Endothelial cell of umbilical vein (primary cell): Measurements from ENCODE around the gene GARIN5A. TPM values are rescaled to one million over a fixed set of nuclear protein-coding genes. Genes with fewer than 3 reads are reported as not detected.

Experiments used
- BruUV-seq: library from RNA; stranded (reverse); fragments of 400-500 nt; replicated peaks from 2 replicates; lab custom pipeline; 2021; lab: Mats Ljungman, UMichigan
- CTCF ChIA-PET: fragments of 300-600, 350-600 bp; sonication (Branson Sonifier 250); formaldehyde crosslinking; loops from one replicate; lab custom pipeline; 2021; ENCODE audit warnings: antibody characterized with exemption, inconsistent platforms; lab: Charles Lee
- POLR2A ChIA-PET: fragments of 300-600, 350-600 bp; sonication (Branson Sonifier 250); formaldehyde crosslinking; loops from one replicate; lab custom pipeline; 2021; ENCODE audit warnings: antibody characterized with exemption, inconsistent platforms; lab: Charles Lee
- DNase-seq: peaks from one replicate; pipeline ENCODE4 v3.0.0-alpha.2; 2011; ENCODE audit warnings: low read depth, low spot score
- FAIRE-seq: peaks from 2 replicates; lab custom pipeline; 2011; peaks lifted over from hg19 to GRCh38; lab: Jason Lieb, UNC
- H2AFZ ChIP-seq: 2 replicates; pipeline ENCODE4 v1.6.0; 2012; ENCODE audit warnings: low read depth, low read length, control low read depth, inconsistent platforms
- H3K27ac ChIP-seq: 2 replicates; pipeline ENCODE4 v1.5.1; 2011; ENCODE audit warnings: low read depth, mild to moderate bottlenecking, control low read depth, low read length, moderate library complexity; ENCODE audit not compliant: insufficient read depth
- H3K27me3 ChIP-seq, 2 experiments: 2 replicates each; pipeline versions ENCODE4 v1.6.0 to v1.6.1; 2011; ENCODE audit warnings: low read length in 2 of 2, mixed read lengths in 1 of 2; ENCODE audit not compliant: control insufficient read depth in 2 of 2, insufficient read depth in 2 of 2
- H3K36me3 ChIP-seq, 2 experiments: 2 replicates in 1 of 2; 3 replicates in 1 of 2; pipeline ENCODE4 v1.5.1; 2011; ENCODE audit warnings: low read length in 2 of 2, mild to moderate bottlenecking in 1 of 2, moderate library complexity in 1 of 2; ENCODE audit not compliant: control insufficient read depth in 2 of 2, insufficient read depth in 2 of 2; ENCODE audit errors: extremely low read depth in 1 of 2
- H3K4me1 ChIP-seq: 3 replicates; pipeline ENCODE4 v1.5.1; 2011; ENCODE audit warnings: mild to moderate bottlenecking, low read length; ENCODE audit not compliant: control insufficient read depth, insufficient read depth; ENCODE audit errors: extremely low read depth
- H3K4me2 ChIP-seq: 2 replicates; pipeline ENCODE4 v1.6.1; 2011; ENCODE audit warnings: low read length, control low read depth, mixed read lengths; ENCODE audit not compliant: insufficient read depth
- H3K4me3 ChIP-seq, 3 experiments: fragments of 200-600 bp in 1 of 3; sonication (generic), shearing (Covaris generic) in 1 of 3; replicated peaks in 1 of 3; 2 replicates each; pipeline ENCODE4 v1.5.1; 2011 to 2016; ENCODE audit warnings: control low read depth in 3 of 3, low read length in 3 of 3, mild to moderate bottlenecking in 2 of 3, inconsistent platforms in 1 of 3, low read depth in 1 of 3, moderate library complexity in 1 of 3; ENCODE audit not compliant: insufficient read depth in 1 of 3
- H3K79me2 ChIP-seq: 2 replicates; pipeline ENCODE4 v1.6.0; 2012; ENCODE audit warnings: low read length, inconsistent platforms; ENCODE audit not compliant: control insufficient read depth, insufficient read depth
- H3K9ac ChIP-seq: replicated peaks from 2 replicates; pipeline ENCODE3; 2011; ENCODE audit warnings: low read length, control low read depth; ENCODE audit not compliant: insufficient read depth; ENCODE audit errors: extremely low read depth
- H3K9me1 ChIP-seq: replicated peaks from 3 replicates; pipeline ENCODE4 v1.6.0; 2011; ENCODE audit warnings: mild to moderate bottlenecking, low read length; ENCODE audit not compliant: control insufficient read depth, insufficient read depth; ENCODE audit errors: extremely low read depth
- H3K9me3 ChIP-seq: replicated peaks from 2 replicates; pipeline ENCODE4 v1.5.1; 2012; ENCODE audit warnings: low read length, inconsistent platforms; ENCODE audit not compliant: control insufficient read depth, insufficient read depth
- H4K20me1 ChIP-seq: replicated peaks from 2 replicates; pipeline ENCODE3; 2011; ENCODE audit warnings: mild to moderate bottlenecking, low read length; ENCODE audit not compliant: control insufficient read depth, insufficient read depth; ENCODE audit errors: extremely low read depth
- CTCF ChIP-seq, 2 donors: IDR thresholded peaks; 1 replicate in 1 of 2; 2 replicates in 1 of 2; pipeline ENCODE4 v1.5.1; 2011; ENCODE audit warnings: low read length in 2 of 2, mild to moderate bottlenecking in 2 of 2, moderate library complexity in 2 of 2, control low read depth in 1 of 2, inconsistent platforms in 1 of 2, low read depth in 1 of 2; ENCODE audit not compliant: insufficient read depth in 1 of 2; ENCODE audit errors: extremely low read depth in 1 of 2
- JUN ChIP-seq: IDR thresholded peaks from 2 replicates; pipeline ENCODE4 v1.6.1; 2011; ENCODE audit warnings: borderline replicate concordance, low read depth; ENCODE audit not compliant: insufficient read length, insufficient read depth
- MAX ChIP-seq: IDR thresholded peaks from 2 replicates; pipeline ENCODE4 v1.6.1; 2011; ENCODE audit not compliant: insufficient read depth, insufficient read length
- dilution Hi-C: fragments of 300-500 bp; cut with MboI; formaldehyde crosslinking; loops from one replicate; pipeline ENCODE4 v1.15.0; 2019; ENCODE audit warnings: low sequenced_read_pairs; ENCODE audit not compliant: extremely low pct_ligation_motif_present
- intact Hi-C: fragments of 100-400 bp; cut with micrococcal nuclease; formaldehyde crosslinking; loops from one replicate; pipeline ENCODE4 v1.10.0; 2022
- polyA plus RNA-seq, 4 experiments: library from polyadenylated mRNA; depleted of rRNA in 3 of 4; stranded (reverse) in 3 of 4; unstranded in 1 of 4; fragments of >200 nt; gene quantifications; 2 replicates each; pipeline versions ENCODE4 v1.2.1 to v1.2.3, GENCODE V29; 2011 to 2012; ENCODE audit warnings: missing spikeins in 1 of 4
- total RNA-seq: library from RNA; stranded (reverse); gene quantifications from 2 replicates; pipeline ENCODE4 v1.2.3, GENCODE V29; 2021

Gene GARIN5A
- total and polyA plus RNA-seq, 2 donors (not counting 3 experiments of a cell fraction or from before 2014, with no cell fraction given), result 0.44 to 0.76 TPM

DNA sequence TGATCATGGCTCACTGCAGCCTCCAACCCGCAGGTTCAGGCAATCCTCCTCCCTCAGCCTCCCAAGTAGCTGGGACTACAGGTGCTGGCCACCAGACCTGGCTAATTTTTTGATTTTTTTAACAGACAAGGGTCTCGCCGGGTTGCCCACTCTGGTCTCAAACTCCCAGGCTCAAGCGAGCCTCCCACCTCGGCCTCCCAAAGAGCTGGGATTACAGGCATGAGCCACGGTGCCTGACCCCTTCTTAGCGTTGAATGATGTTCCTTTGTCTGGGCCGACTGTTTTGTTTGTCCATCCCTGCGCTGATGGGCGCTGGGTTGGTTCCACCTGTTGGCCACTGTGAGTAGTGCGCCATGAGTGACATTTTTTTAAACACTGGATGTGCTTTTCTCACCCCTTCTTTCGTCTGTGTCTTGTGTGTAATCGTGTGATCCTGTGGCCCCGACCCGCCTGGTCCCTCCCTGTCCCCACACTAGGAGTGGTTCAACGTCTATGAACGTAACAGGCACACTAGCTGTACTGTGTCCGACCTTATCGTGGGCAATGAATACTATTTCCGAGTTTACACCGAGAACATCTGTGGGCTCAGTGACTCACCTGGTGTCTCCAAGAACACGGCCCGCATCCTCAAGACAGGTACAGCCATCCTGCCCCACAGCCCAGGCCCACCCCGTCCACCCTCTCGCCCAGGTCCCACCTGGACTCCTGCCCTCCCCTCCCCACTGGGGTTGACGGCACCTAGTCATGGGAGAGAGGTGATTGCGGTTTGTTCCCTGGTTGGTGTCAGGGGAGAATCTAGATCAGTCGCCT, 15.4 kb downstream of the GARIN5A start:
- H3K4me1 ChIP-seq, result no peaks in the 10 kb centered on the region
- H3K9me1 ChIP-seq, result no peaks in the 10 kb centered on the region
- intact Hi-C loops (loop anchor here (1.0 to 2.0 kb wide), 5 partner anchors 16 to 209 kb away; partner anchors contain the start of genes EMC10 and GARIN5A), dilution Hi-C loops (no loop called here)
- H3K79me2 ChIP-seq, result no peaks in the 10 kb centered on the region
- H3K27me3 ChIP-seq, result no peaks in the 10 kb centered on the region
- H3K4me2 ChIP-seq, result no peak overlapping the region
- ChIA-PET CTCF (interaction anchor here (0.7 to 7.4 kb wide), 20 partner anchors 12 to 322 kb away, joined by 3 to 144 read pairs (median 4); partner anchors contain the start of gene POLD1), POLR2A (interaction anchor here (0.9 kb wide), 1 partner anchor 49 kb away, joined by 4 read pairs; the partner anchor contains the start of gene JOSD2)
- no peak overlapping the region for H3K4me3 ChIP-seq
- DNase-seq, result peak; percentile 68
- TF ChIP-seq JUN, result no peak
- TF ChIP-seq MAX, result no peak
- peak; percentile 81 to 82 for TF ChIP-seq CTCF (IDR thresholded peaks at IDR 0.05; ENCODE audit: extremely low read depth in 1 of 2, insufficient read depth in 1 of 2, low read depth in 1 of 2, low read length in 2 of 2)
- peak; percentile 90 for FAIRE-seq
- H4K20me1 ChIP-seq, result no peaks in the 10 kb centered on the region
- no peak overlapping the region for H3K27ac ChIP-seq
- no peak overlapping the region for H3K9ac ChIP-seq
- no peaks in the 10 kb centered on the region for H3K9me3 ChIP-seq
- no peaks in the 10 kb centered on the region for H3K36me3 ChIP-seq
- no peak overlapping the region for H2AFZ ChIP-seq
- no TSS peak for BruUV-seq
